Measurements from ENCODE around the gene ACTRT2.

- TF ChIP-seq, protein P1, sequence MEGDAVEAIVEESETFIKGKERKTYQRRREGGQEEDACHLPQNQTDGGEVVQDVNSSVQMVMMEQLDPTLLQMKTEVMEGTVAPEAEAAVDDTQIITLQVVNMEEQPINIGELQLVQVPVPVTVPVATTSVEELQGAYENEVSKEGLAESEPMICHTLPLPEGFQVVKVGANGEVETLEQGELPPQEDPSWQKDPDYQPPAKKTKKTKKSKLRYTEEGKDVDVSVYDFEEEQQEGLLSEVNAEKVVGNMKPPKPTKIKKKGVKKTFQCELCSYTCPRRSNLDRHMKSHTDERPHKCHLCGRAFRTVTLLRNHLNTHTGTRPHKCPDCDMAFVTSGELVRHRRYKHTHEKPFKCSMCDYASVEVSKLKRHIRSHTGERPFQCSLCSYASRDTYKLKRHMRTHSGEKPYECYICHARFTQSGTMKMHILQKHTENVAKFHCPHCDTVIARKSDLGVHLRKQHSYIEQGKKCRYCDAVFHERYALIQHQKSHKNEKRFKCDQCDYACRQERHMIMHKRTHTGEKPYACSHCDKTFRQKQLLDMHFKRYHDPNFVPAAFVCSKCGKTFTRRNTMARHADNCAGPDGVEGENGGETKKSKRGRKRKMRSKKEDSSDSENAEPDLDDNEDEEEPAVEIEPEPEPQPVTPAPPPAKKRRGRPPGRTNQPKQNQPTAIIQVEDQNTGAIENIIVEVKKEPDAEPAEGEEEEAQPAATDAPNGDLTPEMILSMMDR (optimal IDR thresholded peaks at IDR 0.05 in 1 of 3, IDR thresholded peaks at IDR 0.05 in 1 of 3, conservative IDR thresholded peaks at IDR 0.05 in 1 of 3; ENCODE audit: extremely low read depth in 1 of 3, insufficient read depth in 2 of 3, low read length in 3 of 3) = peak in 1 of 3 experiments; percentile 16
- no peak for TF ChIP-seq EZH2 (IDR thresholded peaks at IDR 0.05; ENCODE audit: low read length)
Observed at GRCh38 chr1:3012456-3013291, 8.6 kb upstream of the ACTRT2 start.
